ENCODE data around the gene CTIF. TPM values are rescaled to one million over a fixed set of nuclear protein-coding genes. Genes with fewer than 3 reads are reported as not detected.

CTIF gene
- total and polyA plus RNA-seq, 2 donors (not counting 1 experiment from before 2014, with no cell fraction given), result 27.2 to 28.1 TPM

- H3K9ac ChIP-seq (ENCODE audit: insufficient read depth, low read length), result no peak overlapping the region
- H2AFZ ChIP-seq (ENCODE audit: low read length), result no peak overlapping the region
- H3K4me1 ChIP-seq (ENCODE audit: control insufficient read depth, extremely low read depth, insufficient read depth, low read length), result no peaks in the 10 kb centered on the region
- no peaks in the 10 kb centered on the region for H3K27me3 ChIP-seq (ENCODE audit: control insufficient read depth, insufficient read depth, low read length)
- H3K36me3 ChIP-seq (ENCODE audit: control insufficient read depth, insufficient read depth, low read length), result peaks cover 2% of the 10 kb centered on the region
- no peak overlapping the region for H3K27ac ChIP-seq (ENCODE audit: insufficient read depth, low read length)
- TF ChIP-seq CTCF (conservative IDR thresholded peaks at IDR 0.05 in 1 of 2, IDR thresholded peaks at IDR 0.05 in 1 of 2; ENCODE audit: low read depth in 1 of 2, low read length in 2 of 2) (no peak), EZH2 (IDR thresholded peaks at IDR 0.05; ENCODE audit: low read length, missing control alignments) (no peak)
- no peaks in the 10 kb centered on the region for H3K9me3 ChIP-seq (ENCODE audit: control insufficient read depth, insufficient read depth, low read depth, low read length)
- peaks cover 18% of the 10 kb centered on the region for H3K79me2 ChIP-seq (ENCODE audit: control insufficient read depth, insufficient read depth, low read length)
- H3K4me3 ChIP-seq (replicated peaks in 1 of 4; ENCODE audit: control extremely low read depth in 1 of 4, insufficient read depth in 1 of 4, low read depth in 3 of 4, low read length in 4 of 4), result no peak overlapping the region
- DNase-seq (ENCODE audit: low read depth in 2 of 2), result peak in 1 of 2 donors; percentile 29
- no peak overlapping the region for H3K4me2 ChIP-seq (ENCODE audit: extremely low read depth, insufficient read depth, low read length)
- H4K20me1 ChIP-seq (ENCODE audit: control insufficient read depth, extremely low read depth, insufficient read depth, low read length), result peaks cover 2% of the 10 kb centered on the region
These were observed 75.0 kb downstream of the CTIF start for GRCh38 chr18:48613589-48614404.

- Histone ChIP-seq H3K4me3 (replicated peaks in 1 of 4; ENCODE audit: control extremely low read depth in 1 of 4, insufficient read depth in 1 of 4, low read depth in 3 of 4, low read length in 4 of 4) (no peak overlapping the region), H3K9ac (ENCODE audit: insufficient read depth, low read length) (no peak overlapping the region), H4K20me1 (ENCODE audit: control insufficient read depth, extremely low read depth, insufficient read depth, low read length) (no peaks in the 10 kb centered on the region), H3K4me1 (ENCODE audit: control insufficient read depth, extremely low read depth, insufficient read depth, low read length) (peaks cover 3% of the 10 kb centered on the region), H3K27ac (ENCODE audit: insufficient read depth, low read length) (no peak overlapping the region), H3K79me2 (ENCODE audit: control insufficient read depth, insufficient read depth, low read length) (peaks cover 8% of the 10 kb centered on the region), H3K27me3 (ENCODE audit: control insufficient read depth, insufficient read depth, low read length) (no peaks in the 10 kb centered on the region), H3K36me3 (ENCODE audit: control insufficient read depth, insufficient read depth, low read length) (peaks cover 3% of the 10 kb centered on the region), H2AFZ (ENCODE audit: low read length) (no peak overlapping the region), H3K9me3 (ENCODE audit: control insufficient read depth, insufficient read depth, low read depth, low read length) (no peaks in the 10 kb centered on the region), H3K4me2 (ENCODE audit: extremely low read depth, insufficient read depth, low read length) (no peak overlapping the region)
- no peak for DNase-seq (ENCODE audit: low read depth in 2 of 2)
- TF ChIP-seq CTCF (conservative IDR thresholded peaks at IDR 0.05 in 1 of 2, IDR thresholded peaks at IDR 0.05 in 1 of 2; ENCODE audit: low read depth in 1 of 2, low read length in 2 of 2), result no peak
- no peak for TF ChIP-seq EZH2 (IDR thresholded peaks at IDR 0.05; ENCODE audit: low read length, missing control alignments)
These were observed 77.0 kb downstream of the CTIF start for GRCh38 chr18:48615566-48616401.
